Loucy (cell line): ENCODE measurements around the gene PIGU.

ENCODE experiments used
- EZH2phosphoT487 ChIP-seq: fragments of 200-600 bp; IDR thresholded peaks from 2 replicates; pipeline ENCODE4 v1.6.1; 2018; ENCODE audit warnings: antibody characterized with exemption, mild to moderate bottlenecking, moderate library complexity, borderline replicate concordance
- TF ChIP-seq, protein P1 (sequence below): fragments of 200-600 bp; sonication (generic); conservative IDR thresholded peaks from 2 replicates; pipeline ENCODE4 v1.5.1; 2014; ENCODE audit warnings: mild to moderate bottlenecking, antibody characterized with exemption, low read length

DNA sequence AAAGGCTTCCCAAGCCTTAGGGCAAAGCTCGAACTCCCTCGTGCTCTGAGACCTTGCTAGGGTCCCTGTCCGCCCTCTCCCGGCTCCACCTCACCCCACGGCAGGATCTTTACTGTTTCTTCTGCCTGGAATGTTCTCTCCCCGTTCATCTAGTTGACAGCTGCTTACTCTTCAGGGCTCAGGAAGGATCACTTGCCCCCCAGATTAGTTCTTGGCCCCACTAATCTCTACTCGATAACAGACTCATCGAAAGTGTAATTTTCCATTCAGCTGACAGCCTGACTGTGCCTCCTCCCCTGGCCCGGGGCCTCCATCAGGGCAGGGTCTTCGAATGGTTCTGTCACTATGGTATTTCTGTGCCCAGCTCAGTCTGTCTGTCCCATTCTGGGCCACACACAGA lies 115.2 kb downstream of the PIGU start:
- TF ChIP-seq, protein P1, sequence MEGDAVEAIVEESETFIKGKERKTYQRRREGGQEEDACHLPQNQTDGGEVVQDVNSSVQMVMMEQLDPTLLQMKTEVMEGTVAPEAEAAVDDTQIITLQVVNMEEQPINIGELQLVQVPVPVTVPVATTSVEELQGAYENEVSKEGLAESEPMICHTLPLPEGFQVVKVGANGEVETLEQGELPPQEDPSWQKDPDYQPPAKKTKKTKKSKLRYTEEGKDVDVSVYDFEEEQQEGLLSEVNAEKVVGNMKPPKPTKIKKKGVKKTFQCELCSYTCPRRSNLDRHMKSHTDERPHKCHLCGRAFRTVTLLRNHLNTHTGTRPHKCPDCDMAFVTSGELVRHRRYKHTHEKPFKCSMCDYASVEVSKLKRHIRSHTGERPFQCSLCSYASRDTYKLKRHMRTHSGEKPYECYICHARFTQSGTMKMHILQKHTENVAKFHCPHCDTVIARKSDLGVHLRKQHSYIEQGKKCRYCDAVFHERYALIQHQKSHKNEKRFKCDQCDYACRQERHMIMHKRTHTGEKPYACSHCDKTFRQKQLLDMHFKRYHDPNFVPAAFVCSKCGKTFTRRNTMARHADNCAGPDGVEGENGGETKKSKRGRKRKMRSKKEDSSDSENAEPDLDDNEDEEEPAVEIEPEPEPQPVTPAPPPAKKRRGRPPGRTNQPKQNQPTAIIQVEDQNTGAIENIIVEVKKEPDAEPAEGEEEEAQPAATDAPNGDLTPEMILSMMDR: no peak
- TF ChIP-seq EZH2phosphoT487: no peak
